ENCODE data around the gene L1TD1.

DNA sequence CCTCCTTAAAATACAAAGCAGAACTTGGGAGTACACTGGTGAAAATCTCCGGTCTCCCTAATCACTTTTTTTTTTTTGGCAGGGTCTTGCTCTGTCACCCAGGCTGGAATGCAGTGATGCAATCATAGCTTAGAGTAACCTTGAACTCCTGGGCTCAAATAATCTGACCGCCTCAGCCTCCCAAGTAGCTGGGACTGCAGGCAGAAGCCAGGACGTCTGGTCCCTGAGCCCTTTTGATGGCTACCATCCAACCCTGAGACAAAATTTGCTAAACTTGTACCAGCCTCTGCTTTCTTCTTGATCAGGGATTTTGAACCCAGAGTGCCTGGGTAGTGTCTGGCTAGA is 4.1 kb downstream of the L1TD1 start:
- TF ChIP-seq, protein P1, sequence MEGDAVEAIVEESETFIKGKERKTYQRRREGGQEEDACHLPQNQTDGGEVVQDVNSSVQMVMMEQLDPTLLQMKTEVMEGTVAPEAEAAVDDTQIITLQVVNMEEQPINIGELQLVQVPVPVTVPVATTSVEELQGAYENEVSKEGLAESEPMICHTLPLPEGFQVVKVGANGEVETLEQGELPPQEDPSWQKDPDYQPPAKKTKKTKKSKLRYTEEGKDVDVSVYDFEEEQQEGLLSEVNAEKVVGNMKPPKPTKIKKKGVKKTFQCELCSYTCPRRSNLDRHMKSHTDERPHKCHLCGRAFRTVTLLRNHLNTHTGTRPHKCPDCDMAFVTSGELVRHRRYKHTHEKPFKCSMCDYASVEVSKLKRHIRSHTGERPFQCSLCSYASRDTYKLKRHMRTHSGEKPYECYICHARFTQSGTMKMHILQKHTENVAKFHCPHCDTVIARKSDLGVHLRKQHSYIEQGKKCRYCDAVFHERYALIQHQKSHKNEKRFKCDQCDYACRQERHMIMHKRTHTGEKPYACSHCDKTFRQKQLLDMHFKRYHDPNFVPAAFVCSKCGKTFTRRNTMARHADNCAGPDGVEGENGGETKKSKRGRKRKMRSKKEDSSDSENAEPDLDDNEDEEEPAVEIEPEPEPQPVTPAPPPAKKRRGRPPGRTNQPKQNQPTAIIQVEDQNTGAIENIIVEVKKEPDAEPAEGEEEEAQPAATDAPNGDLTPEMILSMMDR (conservative IDR thresholded peaks at IDR 0.05), result no peak
- TF ChIP-seq EZH2 (IDR thresholded peaks at IDR 0.05; ENCODE audit: low read depth), result no peak

Data from PC-9 (cell line).